Neural cell (in vitro differentiated cells): ENCODE results near the gene DACT2.

ENCODE experiments used
- CTCF ChIP-seq: fragments of 450-650 bp; IDR thresholded peaks from 2 replicates; pipeline ENCODE4 v1.5.1; 2014; ENCODE audit warnings: antibody characterized with exemption, mild to moderate bottlenecking, moderate library complexity; ENCODE audit not compliant: poor library complexity, severe bottlenecking
- EP300 ChIP-seq: fragments of 450-650 bp; conservative IDR thresholded peaks from 2 replicates; pipeline ENCODE4 v1.6.1; 2014; ENCODE audit warnings: antibody characterized with exemption, mild to moderate bottlenecking, moderate library complexity; ENCODE audit not compliant: poor library complexity, severe bottlenecking
- EZH2 ChIP-seq: fragments of 200-600, 300-800 bp; shearing (Covaris generic), sonication (generic); IDR thresholded peaks from 2 replicates; pipeline ENCODE4 v1.6.1; 2014; ENCODE audit warnings: antibody characterized with exemption, low read length, borderline replicate concordance, mild to moderate bottlenecking; ENCODE audit not compliant: insufficient read depth, poor library complexity, severe bottlenecking
- MXI1 ChIP-seq: fragments of 450-650 bp; conservative IDR thresholded peaks from 2 replicates; pipeline ENCODE4 v1.6.1; 2014; ENCODE audit warnings: antibody characterized with exemption, mild to moderate bottlenecking; ENCODE audit not compliant: poor library complexity, severe bottlenecking
- POLR2AphosphoS5 ChIP-seq: IDR thresholded peaks from 2 replicates; pipeline ENCODE4 v1.6.1; 2012
- RAD21 ChIP-seq: fragments of 450-650 bp; conservative IDR thresholded peaks from 2 replicates; pipeline ENCODE4 v1.6.1; 2014; ENCODE audit warnings: antibody characterized with exemption, mild to moderate bottlenecking, moderate library complexity
- REST ChIP-seq: IDR thresholded peaks from 2 replicates; pipeline ENCODE4 v1.6.1; 2012; ENCODE audit warnings: borderline replicate concordance
- TAF1 ChIP-seq: IDR thresholded peaks from 2 replicates; pipeline ENCODE4 v1.6.1; 2012; ENCODE audit warnings: low read depth

GRCh38 chr6:168363302-168363701 is 43.7 kb upstream of the DACT2 start:
- no peak for TF ChIP-seq POLR2AphosphoS5
- TF ChIP-seq TAF1 = no peak
- TF ChIP-seq CTCF = no peak
- TF ChIP-seq EZH2 = no peak
- TF ChIP-seq EP300 = no peak
- TF ChIP-seq MXI1 = no peak
- TF ChIP-seq REST = no peak
- TF ChIP-seq RAD21 = no peak
